HG03060 (cell line): Measurements from ENCODE around the gene CSE1L.
"Not testable (repeated sequence)": the region's sequence is repeated elsewhere in the genome, so short reads cannot be mapped to it uniquely, and the experiment has no call there.

Experiments
- ATAC-seq: cut with Tn5 transposase; IDR thresholded peaks from one replicate; pipeline ENCODE4 v1.9.1; 2021; ENCODE audit warnings: low read depth, moderate number of reproducible peaks; ENCODE audit not compliant: unreplicated experiment

The CSE1L gene

GRCh38 chr20:49074521-49074920 lies 28.4 kb downstream of the CSE1L start:
- ATAC-seq, result no peak

GRCh38 chr20:49078310-49078709 lies 32.2 kb downstream of the CSE1L start:
- no peak for ATAC-seq

- ATAC-seq, result not testable (repeated sequence)
Measured at GRCh38 chr20:49082295-49082694, 36.2 kb downstream of the CSE1L start.

- no peak for ATAC-seq
Measured at GRCh38 chr20:49091104-49091503, 45.0 kb downstream of the CSE1L start.

GRCh38 chr20:49091762-49092161 lies 45.6 kb downstream of the CSE1L start:
- no peak for ATAC-seq

- no peak for ATAC-seq
Measured at GRCh38 chr20:49096203-49096730, 50.2 kb downstream of the CSE1L start.

GRCh38 chr20:49097159-49097558 lies 51.0 kb downstream of the CSE1L start:
- ATAC-seq, result no peak

GRCh38 chr20:49098136-49098535 lies 52.0 kb downstream of the CSE1L start:
- no peak for ATAC-seq

GRCh38 chr20:49099011-49099410 lies 52.9 kb downstream of the CSE1L start:
- ATAC-seq, result no peak

GRCh38 chr20:49100292-49100691 lies 54.2 kb downstream of the CSE1L start:
- ATAC-seq, result not testable (repeated sequence)

- no peak for ATAC-seq
Measured at GRCh38 chr20:49100972-49101371, 54.9 kb downstream of the CSE1L start.

- ATAC-seq, result no peak
Measured at GRCh38 chr20:49103019-49103418, 56.9 kb downstream of the CSE1L start.

GRCh38 chr20:49103647-49104364 lies 57.7 kb downstream of the CSE1L start:
- no peak for ATAC-seq

GRCh38 chr20:49104365-49104648 lies 58.2 kb downstream of the CSE1L start:
- ATAC-seq, result no peak

- ATAC-seq, result not testable (repeated sequence)
Measured at GRCh38 chr20:49104979-49105547, 59.0 kb downstream of the CSE1L start.

- no peak for ATAC-seq
Measured at GRCh38 chr20:49106328-49106727, 60.2 kb downstream of the CSE1L start.

- ATAC-seq, result no peak
Measured at GRCh38 chr20:49110767-49111694, 64.9 kb downstream of the CSE1L start.

- ATAC-seq, result no peak
Measured at GRCh38 chr20:49112596-49113274, 66.6 kb downstream of the CSE1L start.

- no peak for ATAC-seq
Measured at GRCh38 chr20:49115564-49115963, 69.5 kb downstream of the CSE1L start.

- no peak for ATAC-seq
Measured at GRCh38 chr20:49118307-49118706, 72.2 kb downstream of the CSE1L start.

GRCh38 chr20:49119988-49120387 lies 73.9 kb downstream of the CSE1L start:
- ATAC-seq, result no peak
